Osteoblast (primary cell): Measurements from ENCODE around the gene UFM1. TPM values are rescaled to one million over a fixed set of nuclear protein-coding genes. Genes with fewer than 3 reads are reported as not detected.
"Not testable (repeated sequence)": the region's sequence is repeated elsewhere in the genome, so short reads cannot be mapped to it uniquely, and the experiment has no call there.

Source experiments
- DNase-seq: peaks from one replicate; pipeline ENCODE4 v3.0.0; 2011; ENCODE audit warnings: low spot score, mixed read lengths; ENCODE audit not compliant: insufficient read length; ENCODE audit errors: missing footprints
- H2AFZ ChIP-seq: 2 replicates; pipeline ENCODE4 v1.6.0; 2011; ENCODE audit warnings: mild to moderate bottlenecking, low read length
- H3K27ac ChIP-seq: 2 replicates; pipeline ENCODE4 v1.5.1; 2011; ENCODE audit warnings: mild to moderate bottlenecking, low read depth, low read length, moderate library complexity
- H3K27me3 ChIP-seq: 2 replicates; pipeline ENCODE4 v1.6.0; 2012; ENCODE audit warnings: mild to moderate bottlenecking, control low read depth, inconsistent platforms, low read length, moderate library complexity; ENCODE audit not compliant: insufficient read depth
- H3K36me3 ChIP-seq: 2 replicates; pipeline ENCODE4 v1.5.1; 2011; ENCODE audit warnings: mild to moderate bottlenecking, low read length, control low read depth, moderate library complexity; ENCODE audit not compliant: insufficient read depth
- H3K4me1 ChIP-seq: 2 replicates; pipeline ENCODE4 v1.5.1; 2011; ENCODE audit warnings: mild to moderate bottlenecking, low read length, control low read depth, moderate library complexity; ENCODE audit not compliant: insufficient read depth
- H3K4me2 ChIP-seq: 2 replicates; pipeline ENCODE4 v1.6.0; 2011; ENCODE audit warnings: mild to moderate bottlenecking, low read length; ENCODE audit not compliant: insufficient read depth
- H3K4me3 ChIP-seq: fragments of 200-600 bp; sonication (generic); 3 replicates; pipeline ENCODE4 v1.5.1; 2012; ENCODE audit warnings: mild to moderate bottlenecking, low read length, inconsistent platforms; ENCODE audit not compliant: insufficient read depth
- H3K79me2 ChIP-seq: 2 replicates; pipeline ENCODE4 v1.6.0; 2012; ENCODE audit warnings: mild to moderate bottlenecking, low read length, control low read depth, inconsistent platforms; ENCODE audit not compliant: insufficient read depth
- H3K9me3 ChIP-seq: 2 replicates; pipeline ENCODE4 v1.5.1; 2011; ENCODE audit warnings: low read depth, low read length, control low read depth
- H4K20me1 ChIP-seq: 2 replicates; pipeline ENCODE4 v1.6.0; 2012; ENCODE audit warnings: mild to moderate bottlenecking, low read length, control low read depth; ENCODE audit not compliant: insufficient read depth
- CTCF ChIP-seq: IDR thresholded peaks from 2 replicates; pipeline ENCODE4 v1.5.1; 2011; ENCODE audit warnings: mild to moderate bottlenecking, low read depth, low read length, moderate library complexity; ENCODE audit errors: extremely low read depth
- total RNA-seq: library from RNA; depleted of rRNA; stranded (reverse); fragments of >200 nt; gene quantifications from 2 replicates; pipeline ENCODE4 v1.2.3, GENCODE V29; 2012

UFM1 gene
- total RNA-seq, 1 donor: 110 TPM

GRCh38 chr13:38365661-38366060 lies 16.0 kb downstream of the UFM1 start:
- Histone ChIP-seq H3K36me3 (peaks cover 20% of the 10 kb centered on the region), H3K79me2 (no peaks in the 10 kb centered on the region), H4K20me1 (no peaks in the 10 kb centered on the region), H3K4me1 (no peaks in the 10 kb centered on the region), H3K4me2 (no peak overlapping the region), H3K27ac (no peak overlapping the region), H3K9me3 (no peaks in the 10 kb centered on the region), H2AFZ (no peak overlapping the region), H3K4me3 (no peak overlapping the region), H3K27me3 (no peaks in the 10 kb centered on the region)
- TF ChIP-seq CTCF: no peak
- DNase-seq: no peak

- Histone ChIP-seq H3K79me2 (no peaks in the 10 kb centered on the region), H3K27ac (no peak overlapping the region), H3K36me3 (peaks cover 6% of the 10 kb centered on the region), H3K4me2 (no peak overlapping the region), H3K9me3 (no peaks in the 10 kb centered on the region), H3K27me3 (no peaks in the 10 kb centered on the region), H3K4me3 (no peak overlapping the region), H2AFZ (no peak overlapping the region), H3K4me1 (no peaks in the 10 kb centered on the region), H4K20me1 (no peaks in the 10 kb centered on the region)
- no peak for TF ChIP-seq CTCF
- peak; percentile 22 for DNase-seq
These were observed 17.4 kb downstream of the UFM1 start for GRCh38 chr13:38366954-38367645.

- Histone ChIP-seq H3K36me3 (no peaks in the 10 kb centered on the region), H3K9me3 (no peaks in the 10 kb centered on the region), H3K4me2 (no peak overlapping the region), H3K27ac (no peak overlapping the region), H3K27me3 (no peaks in the 10 kb centered on the region), H3K79me2 (no peaks in the 10 kb centered on the region), H3K4me1 (no peaks in the 10 kb centered on the region), H3K4me3 (no peak overlapping the region), H4K20me1 (no peaks in the 10 kb centered on the region), H2AFZ (no peak overlapping the region)
- DNase-seq: no peak
- no peak for TF ChIP-seq CTCF
These were observed 19.4 kb downstream of the UFM1 start for GRCh38 chr13:38369058-38369457.

GRCh38 chr13:38370096-38370495 lies 20.4 kb downstream of the UFM1 start:
- H3K4me3 ChIP-seq, H3K4me1 ChIP-seq, H3K9me3 ChIP-seq, H2AFZ ChIP-seq, H3K79me2 ChIP-seq, H4K20me1 ChIP-seq, H3K27ac ChIP-seq, H3K27me3 ChIP-seq, H3K36me3 ChIP-seq, DNase-seq, H3K4me2 ChIP-seq: not testable (repeated sequence)
